ENCODE data around the gene COL26A1.

- TF ChIP-seq EZH2 (IDR thresholded peaks at IDR 0.05; ENCODE audit: borderline replicate concordance, insufficient read depth, low read length, poor library complexity, severe bottlenecking) (no peak), CTCF (IDR thresholded peaks at IDR 0.05; ENCODE audit: poor library complexity, severe bottlenecking) (no peak), EP300 (conservative IDR thresholded peaks at IDR 0.05; ENCODE audit: poor library complexity, severe bottlenecking) (no peak), POLR2AphosphoS5 (IDR thresholded peaks at IDR 0.05) (no peak)
Measured at GRCh38 chr7:101391991-101392390, 29.3 kb downstream of the COL26A1 start.

Measured in neural cell (in vitro differentiated cells).